GM12874 (cell line): ENCODE measurements around the gene ARF1.

Experiments
- TF ChIP-seq, protein P1 (sequence below): IDR thresholded peaks from 2 replicates; pipeline ENCODE4 v1.5.1; 2011; ENCODE audit warnings: low read depth, mild to moderate bottlenecking, control low read depth, low read length, moderate library complexity; ENCODE audit not compliant: insufficient read depth

The ARF1 gene

GRCh38 chr1:228045405-228045804, 37.1 kb upstream of the ARF1 start:
- TF ChIP-seq, protein P1, sequence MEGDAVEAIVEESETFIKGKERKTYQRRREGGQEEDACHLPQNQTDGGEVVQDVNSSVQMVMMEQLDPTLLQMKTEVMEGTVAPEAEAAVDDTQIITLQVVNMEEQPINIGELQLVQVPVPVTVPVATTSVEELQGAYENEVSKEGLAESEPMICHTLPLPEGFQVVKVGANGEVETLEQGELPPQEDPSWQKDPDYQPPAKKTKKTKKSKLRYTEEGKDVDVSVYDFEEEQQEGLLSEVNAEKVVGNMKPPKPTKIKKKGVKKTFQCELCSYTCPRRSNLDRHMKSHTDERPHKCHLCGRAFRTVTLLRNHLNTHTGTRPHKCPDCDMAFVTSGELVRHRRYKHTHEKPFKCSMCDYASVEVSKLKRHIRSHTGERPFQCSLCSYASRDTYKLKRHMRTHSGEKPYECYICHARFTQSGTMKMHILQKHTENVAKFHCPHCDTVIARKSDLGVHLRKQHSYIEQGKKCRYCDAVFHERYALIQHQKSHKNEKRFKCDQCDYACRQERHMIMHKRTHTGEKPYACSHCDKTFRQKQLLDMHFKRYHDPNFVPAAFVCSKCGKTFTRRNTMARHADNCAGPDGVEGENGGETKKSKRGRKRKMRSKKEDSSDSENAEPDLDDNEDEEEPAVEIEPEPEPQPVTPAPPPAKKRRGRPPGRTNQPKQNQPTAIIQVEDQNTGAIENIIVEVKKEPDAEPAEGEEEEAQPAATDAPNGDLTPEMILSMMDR, result no peak

- TF ChIP-seq, protein P1, result no peak
These were observed 36.6 kb upstream of the ARF1 start for GRCh38 chr1:228045871-228046270.

DNA sequence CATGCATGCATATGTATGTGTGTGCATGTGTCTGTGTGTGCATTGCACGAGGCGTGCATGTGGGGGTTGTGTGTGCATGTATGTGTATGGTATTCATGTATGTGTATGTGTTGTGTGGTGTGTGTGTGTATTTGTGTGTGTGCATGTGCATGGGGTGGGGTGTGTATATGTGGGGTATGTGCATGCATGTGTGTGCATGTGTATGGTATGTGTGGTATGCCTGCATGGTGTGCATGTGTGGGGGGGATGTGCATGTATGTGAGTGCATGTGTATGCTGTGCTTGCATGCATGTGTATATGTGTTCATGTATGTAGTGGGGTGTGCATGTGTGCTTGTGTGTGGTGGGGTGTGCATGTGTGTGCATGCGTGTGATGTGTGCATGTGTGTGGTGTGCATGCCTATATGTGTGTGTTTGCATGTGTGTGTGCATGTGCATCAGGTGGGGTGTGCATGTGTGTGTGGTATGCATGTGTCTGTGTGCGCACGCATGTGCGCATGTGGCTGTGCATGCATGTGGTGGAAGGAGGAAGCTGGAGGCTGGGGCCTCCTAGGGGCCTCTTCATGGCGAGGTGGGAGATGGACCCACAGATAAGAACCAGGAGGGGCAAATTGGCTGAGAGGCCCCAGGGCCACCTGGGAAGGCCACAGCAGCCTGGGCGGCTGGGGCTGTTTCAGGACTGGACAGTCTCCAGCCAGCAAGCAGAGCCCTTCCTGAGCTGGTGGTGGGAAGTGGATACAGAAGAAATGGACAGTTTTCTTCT, 35.9 kb upstream of the ARF1 start:
- TF ChIP-seq, protein P1, result no peak

- TF ChIP-seq, protein P1, result no peak
These were observed 35.4 kb upstream of the ARF1 start for GRCh38 chr1:228047183-228047466.

- TF ChIP-seq, protein P1, result no peak
These were observed 34.4 kb upstream of the ARF1 start for GRCh38 chr1:228048120-228048519.

DNA sequence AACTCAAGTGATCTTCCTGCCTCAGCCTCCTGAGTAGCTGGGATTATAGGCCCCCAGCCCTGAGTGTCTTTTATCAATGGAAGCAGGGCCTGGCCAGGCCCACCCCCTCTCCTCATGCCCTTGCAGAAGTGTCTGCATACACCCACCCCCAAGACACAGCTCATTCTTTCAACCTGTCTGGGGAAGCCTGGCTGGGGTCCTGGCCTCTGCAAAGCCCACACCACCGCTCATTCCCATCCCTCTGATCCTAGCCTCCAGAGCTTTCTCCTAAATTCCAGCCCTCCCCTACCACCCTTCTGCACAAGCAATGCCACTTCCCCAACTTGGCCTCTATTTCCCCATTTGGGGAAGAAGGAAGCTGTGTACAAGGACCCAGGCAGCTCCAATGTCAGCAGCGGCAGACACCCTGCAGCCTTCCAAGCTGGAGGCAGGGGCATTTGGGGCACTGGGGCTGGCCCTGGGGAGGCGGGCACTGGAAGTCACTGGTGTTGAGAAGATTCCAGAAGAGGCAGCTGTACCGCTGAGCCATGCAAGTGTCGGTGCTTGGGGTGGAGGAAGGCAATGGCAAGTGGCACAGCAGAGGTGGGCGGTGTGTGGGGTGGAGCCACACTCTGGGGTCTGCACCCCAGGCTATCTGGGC, 33.7 kb upstream of the ARF1 start:
- TF ChIP-seq, protein P1, result no peak

DNA sequence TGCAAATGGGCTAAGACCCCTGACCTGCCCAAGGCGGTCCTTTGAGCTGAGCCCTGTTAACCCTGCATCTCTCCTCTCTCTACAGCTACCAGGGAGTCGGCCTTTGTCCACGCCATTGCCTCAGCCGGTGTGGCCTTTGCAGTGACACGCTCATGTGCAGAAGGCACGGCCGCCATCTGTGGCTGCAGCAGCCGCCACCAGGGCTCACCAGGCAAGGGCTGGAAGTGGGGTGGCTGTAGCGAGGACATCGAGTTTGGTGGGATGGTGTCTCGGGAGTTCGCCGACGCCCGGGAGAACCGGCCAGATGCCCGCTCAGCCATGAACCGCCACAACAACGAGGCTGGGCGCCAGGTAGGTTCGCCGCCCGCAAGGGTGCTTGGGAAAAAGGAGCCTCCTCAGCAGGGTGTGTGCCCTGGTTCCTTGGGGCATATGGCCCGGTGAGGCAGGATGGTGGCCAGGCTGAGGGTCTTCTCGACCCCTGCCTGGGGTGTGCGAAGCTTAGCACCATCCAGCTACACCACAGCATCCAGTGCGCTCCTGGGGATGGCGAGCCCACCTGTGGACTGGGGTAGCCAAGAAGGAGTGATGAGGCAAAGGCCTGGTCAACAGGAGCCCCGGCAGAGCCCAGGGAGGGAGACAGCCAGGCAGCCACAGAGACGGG, 31.8 kb upstream of the ARF1 start:
- TF ChIP-seq, protein P1, result no peak
